ENCODE results near the gene HEPN1.
A peak's percentile ranks its signal among the peaks of the same experiment; 100 is the strongest.
"Not testable (repeated sequence)": the region's sequence is repeated elsewhere in the genome, so short reads cannot be mapped to it uniquely, and the experiment has no call there.

Gene HEPN1

DNA sequence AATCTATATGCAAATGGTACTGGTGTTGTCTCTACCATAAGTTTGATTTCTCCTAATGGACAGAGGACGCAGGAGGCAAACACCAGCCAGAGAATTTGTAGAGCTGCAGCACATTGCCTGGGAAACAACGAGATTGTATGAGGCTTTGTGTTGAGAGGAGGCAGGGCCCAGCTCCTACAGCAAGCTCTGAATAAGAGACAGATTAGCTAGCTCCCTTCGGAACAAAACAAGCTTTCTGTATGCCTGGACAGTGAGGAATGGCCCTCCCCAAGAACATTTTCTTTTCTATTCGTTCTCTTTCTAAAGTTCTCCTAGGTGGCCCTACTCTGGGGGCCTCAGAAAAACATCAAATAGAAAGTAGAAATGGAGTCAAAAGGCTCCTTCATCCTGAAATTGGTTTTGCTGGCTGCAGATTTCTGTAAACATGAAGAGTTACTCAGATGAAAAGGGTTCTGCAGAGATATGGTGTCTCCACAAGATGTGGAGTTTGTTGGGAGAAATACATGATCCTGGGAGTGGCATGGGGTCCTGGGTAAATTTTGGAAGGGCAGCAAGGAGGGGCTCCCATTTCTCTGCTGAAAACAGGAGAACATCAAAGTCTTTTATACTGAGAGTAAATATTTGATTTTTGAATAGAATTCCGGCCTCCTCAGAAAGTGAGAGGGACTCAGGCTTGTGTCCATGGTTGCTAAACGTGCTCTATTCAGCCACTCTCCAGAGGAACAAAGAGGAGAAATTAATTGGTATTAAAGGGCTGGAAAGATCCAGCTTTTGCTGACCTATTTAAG lies 23.6 kb downstream of the HEPN1 start:
- DNase-seq (ENCODE audit: low read depth), result no peak

DNA sequence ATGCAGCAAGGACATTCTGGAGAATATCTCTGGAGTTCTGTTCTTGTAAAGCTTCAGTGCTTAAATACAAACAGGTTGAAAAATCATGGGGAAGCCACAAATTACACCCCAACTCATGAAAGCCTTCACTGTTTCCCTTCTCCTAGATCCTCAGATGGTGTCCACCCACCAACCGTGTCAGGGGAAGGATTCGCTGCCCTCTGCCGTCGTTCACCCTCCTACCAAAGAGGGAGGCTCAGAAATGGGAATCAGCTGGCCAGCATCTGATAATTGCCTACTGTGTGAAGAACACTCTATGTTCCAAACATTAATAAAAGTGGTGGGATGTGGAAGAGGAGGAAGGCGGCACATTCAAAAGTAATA lies 24.2 kb downstream of the HEPN1 start:
- DNase-seq (ENCODE audit: low read depth), result no peak

DNA sequence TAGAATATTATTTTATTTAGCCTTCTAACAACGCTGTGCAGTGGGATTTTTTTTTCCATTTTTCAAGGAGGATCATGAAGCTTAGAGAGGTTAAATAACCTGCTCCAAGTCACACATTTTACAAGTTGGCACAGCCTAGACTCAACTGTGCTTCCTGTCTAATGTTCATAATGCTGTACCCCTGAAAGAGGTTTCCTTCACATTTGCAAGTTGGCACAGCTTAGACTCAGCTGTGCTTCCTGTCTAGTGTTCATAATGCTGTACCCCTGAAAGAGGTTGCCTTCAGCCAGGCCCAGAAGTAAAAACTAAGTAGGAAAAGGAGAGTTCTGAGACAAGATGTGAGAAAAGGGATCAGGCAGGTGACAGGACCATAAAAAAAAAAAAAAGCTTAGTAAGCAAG lies 24.7 kb downstream of the HEPN1 start:
- no peak for DNase-seq (ENCODE audit: low read depth)

DNA sequence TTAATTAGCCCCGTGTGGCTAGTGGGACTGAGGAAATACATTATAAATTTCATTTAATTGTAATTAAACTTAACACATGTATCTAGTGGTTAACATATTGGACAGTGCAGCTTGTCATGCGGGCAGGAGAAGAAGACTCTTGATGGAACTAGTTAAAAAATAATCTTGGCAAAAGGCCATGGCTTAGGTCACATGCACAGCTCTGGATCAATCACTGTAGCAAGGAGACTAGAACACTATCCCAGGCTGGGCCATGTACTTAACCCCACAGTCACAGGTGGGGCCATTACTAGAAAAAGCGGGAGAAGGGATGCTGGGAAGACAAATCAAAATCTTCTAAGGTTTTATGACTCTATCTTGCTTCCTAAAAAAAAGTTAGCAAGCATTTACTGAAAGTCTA lies 25.5 kb downstream of the HEPN1 start:
- no peak for DNase-seq (ENCODE audit: low read depth)

DNA sequence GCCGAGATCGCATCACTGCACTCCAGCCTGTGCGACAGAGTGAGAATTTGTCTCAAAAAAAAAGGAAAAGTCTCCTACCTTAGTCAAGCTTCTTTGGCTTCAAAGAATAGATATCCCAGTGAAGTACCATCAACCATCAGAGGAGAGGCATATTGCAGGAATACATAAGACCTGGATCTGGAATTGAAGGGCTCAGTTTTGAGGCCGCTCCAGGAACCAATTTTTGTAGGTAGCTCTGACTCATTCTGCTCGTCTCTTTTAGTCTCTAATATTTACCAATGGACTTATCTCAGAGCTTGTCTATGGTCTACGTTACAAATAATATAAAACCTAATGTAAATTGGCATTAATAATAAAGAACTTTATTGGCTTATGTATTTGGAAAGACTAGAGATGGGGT lies 26.8 kb downstream of the HEPN1 start:
- DNase-seq (ENCODE audit: low read depth), result no peak

DNA sequence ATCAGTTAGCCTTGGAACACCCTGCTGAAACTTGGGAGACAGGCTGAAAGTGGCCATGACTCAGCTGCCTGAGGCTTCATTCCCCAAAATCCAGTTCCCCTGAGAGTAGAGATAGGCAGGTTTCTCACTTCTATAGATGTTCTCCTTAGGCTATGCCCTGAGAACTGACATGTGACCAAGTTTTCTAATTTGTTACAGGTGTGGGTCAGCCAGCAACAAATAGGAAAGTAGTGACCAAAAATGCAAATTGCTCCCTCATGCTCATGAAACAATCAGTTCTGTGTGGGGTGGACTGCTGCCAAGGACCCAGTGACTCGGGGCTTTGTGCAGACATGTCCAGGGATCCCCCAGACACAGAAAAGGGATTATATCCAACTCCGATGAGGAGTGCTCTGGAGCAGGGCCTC lies 27.7 kb downstream of the HEPN1 start:
- no peak for DNase-seq (ENCODE audit: low read depth)

DNA sequence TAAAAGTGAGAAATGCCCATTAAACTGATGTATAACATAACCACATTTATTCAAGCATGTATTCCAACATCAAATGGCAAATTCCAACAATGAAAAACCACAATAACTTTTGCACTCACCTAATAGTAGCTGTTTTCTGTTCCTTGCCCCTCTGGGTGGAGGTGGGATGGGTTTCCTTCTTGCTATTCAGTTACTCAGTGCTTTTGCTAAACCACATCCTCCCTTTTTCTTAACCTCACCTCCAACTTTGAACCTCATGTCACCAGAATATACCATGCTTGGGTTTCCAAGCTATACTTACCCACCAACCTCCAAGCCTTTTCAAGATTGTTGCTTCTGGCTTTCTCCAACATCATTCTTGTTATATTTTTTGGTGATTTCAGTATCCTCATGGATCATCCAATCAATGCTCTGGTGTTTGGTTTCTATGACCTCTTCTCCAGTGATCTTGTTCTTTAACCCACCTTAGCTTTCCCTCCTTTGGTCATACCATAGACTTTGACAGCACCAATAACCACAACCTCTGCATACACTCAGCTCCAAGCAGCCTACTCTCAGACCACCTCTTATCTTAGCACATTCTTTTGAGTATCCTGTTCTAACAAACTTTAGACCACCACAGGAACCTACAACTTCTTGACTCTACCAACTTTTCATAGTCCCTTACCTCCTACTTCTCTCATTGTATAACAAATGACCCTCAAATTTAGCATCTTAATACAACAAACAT lies 31.7 kb downstream of the HEPN1 start:
- DNase-seq (ENCODE audit: low read depth), result no peak

DNA sequence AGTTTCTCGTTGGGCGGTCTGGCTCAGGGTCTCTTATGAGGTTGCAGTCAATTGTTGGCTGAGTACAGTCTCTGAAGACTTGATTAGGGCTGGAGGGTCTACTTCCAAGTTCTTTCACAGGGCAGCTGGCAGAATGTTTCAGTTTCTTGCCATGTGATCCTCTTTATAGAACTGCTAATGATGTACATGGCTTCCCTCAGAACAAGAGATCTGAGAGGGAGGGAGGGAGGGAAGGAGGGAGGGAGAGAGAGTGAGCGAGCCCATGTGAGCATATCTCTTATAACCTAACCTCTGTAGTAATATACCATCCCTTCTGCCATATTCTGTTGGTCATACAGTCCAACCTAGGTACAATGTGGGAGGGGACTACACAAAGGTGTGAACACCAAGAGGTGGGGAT lies 32.3 kb downstream of the HEPN1 start:
- DNase-seq (ENCODE audit: low read depth), result no peak

DNA sequence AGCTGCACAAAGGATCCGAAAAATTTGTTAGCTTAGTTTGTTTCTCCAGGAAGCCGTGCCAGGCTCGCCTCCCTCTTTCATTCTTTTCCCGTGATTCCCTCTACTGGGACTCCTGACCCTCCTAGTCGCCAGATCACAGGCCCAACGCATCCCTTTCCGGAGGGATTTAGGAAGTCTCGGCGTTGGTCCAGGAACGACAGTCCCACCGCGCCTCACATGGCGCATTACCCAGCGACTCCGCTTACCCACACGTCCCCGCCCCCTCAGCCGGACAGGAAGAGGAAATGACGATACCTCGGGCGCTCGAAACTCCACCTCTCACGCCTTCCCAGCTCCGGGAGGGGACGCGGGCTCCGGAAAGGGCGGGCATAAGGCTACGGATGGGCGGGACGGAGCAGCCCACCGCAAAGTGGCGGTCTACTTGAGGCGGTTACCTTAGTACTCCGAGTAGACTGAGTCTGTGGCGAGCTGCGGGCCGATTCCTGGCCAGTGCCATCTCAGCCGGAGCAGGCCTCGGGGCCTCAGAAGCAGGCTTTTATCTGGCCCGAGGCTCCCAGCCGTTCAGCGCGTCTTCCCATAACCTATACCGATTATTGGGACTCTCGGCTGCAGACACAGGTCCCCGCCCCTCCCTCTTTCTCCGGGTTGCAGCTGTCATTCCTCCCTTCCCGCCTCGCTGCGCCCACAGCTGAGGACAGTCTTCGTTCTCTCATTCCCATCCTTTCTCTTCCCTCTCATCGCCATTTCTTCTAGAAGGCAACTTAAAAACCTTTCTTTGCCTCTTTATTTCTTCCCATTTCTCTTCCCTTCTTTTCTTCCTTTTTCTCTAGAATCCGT lies 34.9 kb downstream of the HEPN1 start, which contains the start of gene CCDC15:
Gene CCDC15, plus strand, starts transcription at position 450 of the 837 bp plus-strand sequence. CDS start 531 bp downstream, outside the sequence.
- DNase-seq (ENCODE audit: low read depth), result peak; percentile 91

DNA sequence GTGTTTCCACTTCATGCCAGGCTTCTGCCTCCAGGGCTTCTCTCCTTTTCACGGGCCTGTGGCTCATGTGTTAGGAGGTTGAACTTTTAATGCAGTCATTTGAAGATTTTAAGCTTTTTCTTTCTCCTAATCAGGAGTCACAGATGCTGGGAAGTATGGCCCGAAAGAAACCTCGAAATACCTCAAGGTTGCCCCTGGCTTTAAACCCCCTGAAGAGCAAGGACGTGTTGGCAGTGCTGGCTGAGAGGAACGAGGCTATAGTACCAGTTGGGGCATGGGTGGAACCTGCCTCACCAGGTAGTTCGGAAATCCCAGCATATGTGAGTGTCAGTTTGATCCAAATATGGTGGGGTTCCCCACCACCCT lies 35.5 kb downstream of the HEPN1 start:
- no peak for DNase-seq (ENCODE audit: low read depth)

DNA sequence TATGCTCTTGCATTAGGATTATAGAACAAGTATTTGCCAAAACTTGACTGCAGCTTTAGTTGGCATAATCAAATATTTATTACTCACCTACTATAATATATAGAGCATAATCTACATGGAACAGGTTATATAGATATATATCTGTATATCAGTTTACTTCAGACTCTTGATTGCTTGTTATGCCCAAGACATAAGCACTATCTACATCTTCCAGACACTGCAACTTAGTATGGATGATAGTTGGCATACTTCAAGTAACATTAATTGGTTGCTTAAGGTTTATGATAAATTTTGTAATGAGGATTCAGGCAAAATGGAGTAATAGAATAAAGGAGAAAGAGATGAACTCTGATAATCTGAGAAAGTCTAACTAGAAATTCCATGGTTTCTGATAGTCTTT lies 36.0 kb downstream of the HEPN1 start:
- no peak for DNase-seq (ENCODE audit: low read depth)

DNA sequence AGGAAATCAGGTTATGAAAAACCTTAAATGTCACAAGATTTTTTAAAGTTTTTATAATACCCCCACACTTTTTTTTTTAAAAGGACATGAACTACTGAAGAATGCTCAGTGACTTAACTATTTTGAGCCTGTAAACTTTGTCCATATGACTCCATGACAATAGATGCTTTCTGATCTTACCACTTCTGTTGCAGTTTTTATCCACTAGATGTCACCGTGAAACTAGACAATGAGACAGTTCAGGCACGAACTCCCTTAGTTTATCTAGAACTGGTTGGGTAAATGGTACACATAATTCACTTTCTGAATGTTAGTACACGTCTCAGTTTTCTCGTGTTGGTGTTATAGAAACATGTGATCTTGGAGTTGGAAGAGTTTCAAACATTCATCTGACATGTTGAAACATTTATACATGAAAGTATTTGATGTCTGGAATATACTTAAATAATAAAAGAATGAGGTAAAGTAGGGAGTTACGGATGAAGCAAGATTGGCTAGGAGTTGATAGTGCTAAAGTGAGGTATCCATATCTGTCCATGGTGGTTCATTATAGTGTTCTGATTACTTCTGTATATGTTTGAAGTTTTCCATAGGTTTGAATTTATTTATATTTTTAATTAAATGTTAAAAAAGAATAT lies 43.0 kb downstream of the HEPN1 start:
- no peak for DNase-seq (ENCODE audit: low read depth)

DNA sequence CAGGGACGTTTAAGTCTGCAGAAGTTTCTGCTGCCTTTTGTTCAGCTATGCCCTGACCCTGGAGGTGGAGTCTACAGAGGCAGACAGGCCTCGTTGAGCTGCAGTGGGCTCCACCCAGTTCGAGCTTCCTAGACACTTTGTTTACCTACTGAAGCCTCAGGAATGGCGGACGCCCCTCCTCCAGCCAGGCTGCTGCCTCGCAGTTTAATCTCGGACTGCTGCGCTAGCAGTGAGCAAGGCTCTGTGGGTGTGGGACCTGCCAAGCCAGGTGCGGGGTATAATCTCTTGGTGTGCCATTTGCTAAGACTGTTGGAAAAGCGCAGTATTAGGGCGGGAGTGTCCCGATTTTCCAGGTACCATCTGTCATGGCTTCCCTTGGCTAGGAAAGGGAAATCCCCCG lies 49.1 kb downstream of the HEPN1 start:
- DNase-seq (ENCODE audit: low read depth), result not testable (repeated sequence)
